GM19099 (cell line): Measurements from ENCODE around the gene CTIF.

Experiments
- POLR2A ChIP-seq: IDR thresholded peaks from 3 replicates; pipeline ENCODE4 v1.6.1; 2011; ENCODE audit warnings: low read depth; ENCODE audit not compliant: insufficient read length; ENCODE audit errors: extremely low read depth

CTIF gene

DNA sequence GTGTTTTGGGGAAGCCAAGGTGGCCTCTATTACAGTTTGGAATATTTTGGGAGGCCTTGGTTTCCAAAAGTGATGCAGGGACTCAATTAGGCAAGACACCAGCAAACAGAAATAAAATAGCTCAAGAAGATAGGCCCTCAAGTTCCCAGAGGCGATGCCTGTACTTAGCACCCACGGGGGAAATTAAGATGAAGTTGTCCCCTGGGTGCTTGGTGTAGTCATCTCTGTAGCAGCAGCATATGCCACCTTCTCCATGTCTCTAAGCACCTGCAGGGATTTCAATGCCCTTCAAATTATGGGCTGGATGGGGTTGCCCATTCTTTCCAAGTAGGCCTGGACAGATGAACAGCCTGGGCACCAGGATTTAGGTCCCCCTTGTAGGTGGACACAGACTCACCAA is 185.0 kb downstream of the CTIF start:
- TF ChIP-seq POLR2A: no peak

DNA sequence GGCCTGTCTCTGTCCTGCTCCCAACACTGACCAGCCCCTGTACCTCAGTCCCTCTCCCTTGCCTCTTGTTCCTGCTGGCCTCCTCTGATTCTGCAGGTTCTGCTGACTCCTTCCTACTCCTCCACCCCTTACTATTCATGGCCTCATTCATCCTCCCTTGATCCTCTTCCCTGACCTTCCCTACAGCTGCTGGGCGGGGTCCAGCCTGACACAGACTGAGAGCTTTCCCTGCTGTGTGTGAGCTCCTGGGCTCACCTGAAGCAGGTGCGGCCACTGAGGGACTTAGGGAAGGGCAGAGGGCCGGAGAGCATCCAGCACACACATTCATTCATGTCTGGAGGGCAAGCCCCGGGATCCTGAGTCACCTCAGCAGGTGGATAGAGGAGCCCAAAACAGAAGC is 185.6 kb downstream of the CTIF start:
- TF ChIP-seq POLR2A: no peak

DNA sequence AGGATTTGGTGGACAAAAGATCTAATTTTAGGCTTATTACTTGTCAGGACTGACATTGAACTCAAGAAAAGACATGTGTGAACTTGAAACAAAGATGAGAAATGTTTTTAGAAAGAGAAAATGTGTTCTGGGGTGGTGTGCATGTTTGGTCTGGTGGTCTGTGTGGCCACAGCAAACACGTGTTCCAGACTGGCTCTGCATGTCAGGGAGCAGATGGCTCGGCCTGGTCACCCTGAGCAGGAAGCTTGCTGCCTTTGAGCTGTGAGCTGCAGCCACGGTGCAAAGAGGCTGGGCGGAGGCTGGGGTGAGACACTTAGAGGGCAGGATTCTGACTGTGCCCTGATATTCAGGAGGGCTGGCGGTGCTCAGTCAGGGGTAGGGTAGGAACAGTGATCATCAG is 186.1 kb downstream of the CTIF start:
- TF ChIP-seq POLR2A: no peak

DNA sequence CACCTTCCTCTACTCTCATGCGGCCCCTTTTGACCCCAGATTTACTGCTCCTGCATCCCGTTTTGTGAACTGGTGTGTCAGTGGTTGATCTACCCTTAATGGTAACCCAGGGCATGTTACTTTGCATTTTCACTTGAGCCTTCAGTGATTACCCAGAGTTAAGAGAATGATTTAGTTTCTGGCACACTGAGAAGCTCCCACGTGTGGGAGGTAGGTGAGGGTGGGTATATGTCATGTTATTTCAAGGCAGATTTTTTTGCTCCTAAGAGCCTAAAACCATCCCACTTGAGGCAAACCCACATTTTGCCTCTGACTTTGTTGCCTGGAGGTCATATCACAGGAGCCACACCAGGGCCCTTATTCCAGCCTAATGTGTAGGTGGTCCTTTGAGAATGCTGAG is 186.7 kb downstream of the CTIF start:
- TF ChIP-seq POLR2A: no peak

DNA sequence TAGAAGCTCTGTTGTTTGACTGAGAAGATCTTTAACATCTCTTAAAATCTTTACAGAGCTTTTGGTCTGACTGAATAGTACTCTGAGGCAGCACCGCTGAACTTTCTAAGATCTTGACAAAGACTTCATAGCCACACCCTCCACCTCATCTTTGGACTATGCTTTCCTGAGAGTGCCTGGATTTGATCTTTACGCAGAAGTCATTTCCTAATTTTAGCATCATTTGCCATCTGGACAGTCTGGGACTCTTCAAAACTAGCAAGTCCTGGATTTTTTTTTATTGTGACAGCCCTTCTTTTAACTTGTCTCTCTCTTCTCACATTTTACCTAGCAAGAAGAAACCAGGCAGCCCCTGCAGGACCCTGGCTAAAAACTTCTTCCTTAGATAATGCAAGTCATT is 188.8 kb downstream of the CTIF start:
- TF ChIP-seq POLR2A: no peak

- no peak for TF ChIP-seq POLR2A
Measured at GRCh38 chr18:48728204-48728833, 189.5 kb downstream of the CTIF start.

DNA sequence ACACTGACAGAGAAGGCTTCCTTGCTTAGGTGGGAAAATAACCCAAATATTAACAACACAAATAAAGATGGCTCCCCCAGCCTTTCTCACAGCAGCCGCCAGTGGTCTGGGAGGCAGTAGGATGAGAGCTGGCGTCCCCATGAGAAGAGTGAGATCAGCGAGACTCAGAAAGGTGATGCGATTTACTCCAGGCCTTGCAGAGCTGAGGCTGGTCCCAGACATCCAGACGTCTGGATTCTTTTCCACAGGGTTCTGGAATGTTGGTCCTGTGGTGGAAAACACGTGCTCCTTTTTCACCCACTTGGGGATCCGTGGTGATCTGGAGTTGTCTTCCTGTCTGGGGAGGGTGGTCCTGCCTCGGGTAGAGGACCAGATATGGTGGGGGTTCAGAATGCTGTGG is 190.6 kb downstream of the CTIF start:
- no peak for TF ChIP-seq POLR2A

GRCh38 chr18:48730010-48730409 is 191.2 kb downstream of the CTIF start:
- TF ChIP-seq POLR2A: no peak

DNA sequence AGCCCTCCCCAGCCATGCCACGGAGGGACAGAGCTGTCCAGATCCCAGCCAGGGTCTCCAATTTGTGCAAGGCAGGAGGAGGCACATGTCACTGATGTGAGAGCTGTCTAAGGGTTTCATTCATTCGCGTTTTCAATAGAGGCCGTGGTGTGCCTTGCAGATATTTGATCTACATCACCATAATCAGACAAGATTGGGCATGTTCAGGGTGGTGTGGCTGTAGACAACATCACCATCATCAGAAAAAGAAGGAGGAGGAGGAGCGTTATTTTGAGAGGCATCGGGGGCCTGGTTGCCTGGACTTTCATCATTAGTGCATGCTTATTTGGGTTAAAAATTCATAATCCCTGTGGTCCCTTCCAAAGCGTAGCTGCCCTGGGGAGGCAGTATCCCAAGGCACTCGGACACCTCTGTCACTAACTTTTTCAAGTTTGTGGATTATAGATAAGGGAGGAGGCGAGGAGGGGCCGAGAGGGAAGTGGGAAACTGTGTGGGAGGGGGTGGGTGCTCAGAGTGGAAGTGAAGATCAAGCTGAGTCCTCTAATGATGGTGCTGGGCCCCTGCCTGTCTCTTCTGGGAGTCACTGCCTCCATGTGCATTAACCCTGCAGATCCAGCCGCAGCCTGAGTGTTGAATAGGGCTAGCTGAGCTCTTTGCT is 194.1 kb downstream of the CTIF start:
- TF ChIP-seq POLR2A: no peak

GRCh38 chr18:48733643-48734253 is 194.9 kb downstream of the CTIF start:
- TF ChIP-seq POLR2A: no peak

GRCh38 chr18:48734460-48734859 is 195.6 kb downstream of the CTIF start:
- no peak for TF ChIP-seq POLR2A

DNA sequence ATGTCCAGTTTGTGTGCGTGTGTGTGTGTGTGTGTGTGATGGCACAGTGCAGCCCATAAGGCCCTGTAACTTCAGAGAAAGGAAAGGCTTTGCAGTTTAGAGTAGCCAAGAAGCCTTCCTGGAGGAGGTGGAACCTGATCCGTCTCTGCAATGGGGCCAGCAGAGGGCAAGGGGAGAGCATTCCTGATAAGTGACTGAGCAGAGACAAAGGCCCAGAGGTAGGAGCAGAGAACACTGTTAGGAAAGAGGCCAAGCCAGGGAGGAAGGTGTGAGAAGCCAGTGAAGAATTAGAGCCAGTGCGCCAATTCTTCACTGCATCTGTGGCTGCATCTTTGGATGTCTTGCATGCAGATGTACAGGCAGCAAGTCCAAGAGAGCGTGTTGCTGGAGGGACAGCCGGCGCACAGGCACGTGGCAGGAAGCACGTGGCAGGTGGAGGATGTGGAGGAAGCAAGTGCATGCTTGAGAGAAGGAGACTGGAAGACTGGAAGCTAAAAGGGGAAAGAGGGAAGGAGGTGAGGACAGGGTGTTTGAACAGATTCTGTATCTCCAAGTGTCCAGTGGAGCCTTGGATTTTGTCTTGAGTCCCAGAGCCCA is 196.3 kb downstream of the CTIF start:
- no peak for TF ChIP-seq POLR2A

- TF ChIP-seq POLR2A: no peak
Measured at GRCh38 chr18:48735681-48736255, 196.9 kb downstream of the CTIF start.

DNA sequence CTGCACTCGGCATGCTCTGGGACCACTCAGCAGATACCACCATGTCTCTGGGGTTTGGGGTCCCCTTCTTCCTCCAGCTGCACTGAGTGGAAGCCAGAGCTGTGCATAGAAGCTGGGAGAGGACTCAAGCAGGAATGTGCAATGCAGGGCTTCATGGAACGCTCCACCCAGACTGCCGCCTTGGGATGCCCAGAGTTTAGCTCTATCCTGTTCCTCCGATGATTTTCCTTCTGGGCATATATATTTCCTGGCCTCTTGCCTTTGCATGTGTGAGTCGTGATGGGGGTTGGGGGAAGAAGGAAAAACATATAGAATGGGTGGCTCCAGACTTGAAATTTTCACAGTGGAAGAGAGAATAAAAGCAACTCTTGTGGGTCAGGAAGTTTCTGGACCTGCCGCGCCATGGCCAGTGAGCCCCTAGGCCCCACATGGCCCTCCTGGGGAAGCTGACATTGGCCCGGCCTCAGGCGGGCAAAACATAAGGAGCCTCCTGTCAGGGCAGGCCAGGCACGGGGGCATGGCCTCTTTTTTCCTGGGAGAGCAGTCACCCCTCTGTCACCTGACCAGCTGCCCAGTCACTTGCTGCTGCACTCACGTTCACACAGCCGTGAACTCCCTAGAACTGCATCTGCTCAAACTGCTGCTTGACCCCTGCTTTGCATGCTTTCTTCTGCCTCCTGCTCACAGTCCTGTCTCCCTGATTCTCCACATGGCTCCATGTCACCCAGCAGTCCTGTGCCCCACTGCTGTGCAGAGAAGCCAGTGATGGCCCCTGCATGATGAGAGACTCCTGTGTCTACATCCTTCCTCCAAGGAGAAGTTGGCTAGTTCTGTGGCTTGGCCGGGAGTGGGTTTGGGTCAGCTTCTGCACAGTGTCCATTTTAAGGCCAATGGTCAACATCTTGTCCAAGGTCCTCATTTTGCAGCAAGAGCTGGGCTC is 197.8 kb downstream of the CTIF start:
- no peak for TF ChIP-seq POLR2A

DNA sequence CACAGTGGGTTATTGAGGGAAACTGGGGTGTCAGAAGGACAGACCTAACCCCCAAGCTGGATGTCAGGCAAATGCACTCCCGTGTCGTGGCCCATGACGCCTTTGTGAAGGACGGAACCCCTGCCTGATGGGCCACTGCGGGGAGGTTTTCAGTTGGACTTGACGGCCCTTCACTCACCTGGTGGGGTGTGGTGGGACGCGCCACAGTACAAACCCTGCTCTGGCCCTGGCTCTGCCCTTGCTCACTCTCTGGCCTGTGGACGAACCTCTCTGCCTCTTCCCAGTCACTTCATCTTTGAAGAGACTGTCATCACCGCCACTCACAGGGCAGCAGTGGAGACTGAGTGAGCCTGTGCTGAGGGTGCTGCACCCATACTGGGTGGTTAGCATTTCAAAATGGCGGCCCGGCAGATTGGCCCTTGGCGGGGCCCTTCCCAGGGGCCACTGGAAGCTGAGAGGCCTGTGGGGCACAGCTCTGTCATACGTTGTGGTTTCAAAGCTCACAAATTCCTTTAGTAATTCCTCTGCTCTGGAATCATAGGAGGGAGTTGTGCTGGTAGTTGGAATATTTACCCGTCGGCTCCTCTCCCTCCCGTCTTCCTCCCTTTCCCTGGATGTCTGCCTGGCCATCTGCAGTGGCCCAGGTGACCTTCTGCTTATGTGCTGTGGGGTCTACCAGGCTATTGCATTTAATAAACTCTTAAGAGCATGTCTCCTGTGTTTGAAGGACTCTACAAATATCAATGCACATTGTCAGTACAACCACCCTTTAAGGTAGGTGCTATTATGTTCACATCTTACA is 200.6 kb downstream of the CTIF start:
- TF ChIP-seq POLR2A: no peak

DNA sequence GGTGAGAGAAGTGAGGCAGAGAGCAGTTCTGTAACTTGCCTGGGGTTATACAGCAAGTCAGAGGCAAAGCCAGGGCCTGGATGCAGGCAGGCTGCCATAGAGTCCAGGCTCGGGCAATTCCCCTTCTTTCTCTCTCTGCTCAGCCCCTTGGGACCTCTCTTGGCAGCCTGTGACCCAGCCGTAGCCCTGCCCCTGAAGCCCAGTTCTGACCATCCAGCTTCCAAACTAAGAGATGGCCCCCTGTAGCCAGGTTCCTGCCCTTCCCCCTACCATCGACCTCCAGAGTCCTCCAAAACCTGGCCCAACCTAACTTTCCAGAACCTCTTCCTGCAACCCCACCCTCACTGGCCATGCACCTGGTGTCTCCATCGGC is 201.2 kb downstream of the CTIF start:
- TF ChIP-seq POLR2A: no peak
